ENCODE measurements around the gene HDAC4. TPM values are rescaled to one million over a fixed set of nuclear protein-coding genes. Genes with fewer than 3 reads are reported as not detected.

Gene HDAC4
- total RNA-seq, 1 donor: 28.3 TPM

- TF ChIP-seq CTCF (IDR thresholded peaks at IDR 0.05; ENCODE audit: insufficient read depth, low read length): no peak
- H3K4me3 ChIP-seq (ENCODE audit: low read depth, low read length): no peak overlapping the region
- no peak for DNase-seq (ENCODE audit: low read depth)
Measured at GRCh38 chr2:239206851-239207250, 194.0 kb downstream of the HDAC4 start.

- no peak for TF ChIP-seq CTCF (IDR thresholded peaks at IDR 0.05; ENCODE audit: insufficient read depth, low read length)
- DNase-seq (ENCODE audit: low read depth): no peak
- no peak overlapping the region for H3K4me3 ChIP-seq (ENCODE audit: low read depth, low read length)
Measured at GRCh38 chr2:239206042-239206441, 194.8 kb downstream of the HDAC4 start.

- no peak overlapping the region for H3K4me3 ChIP-seq (ENCODE audit: low read depth, low read length)
- no peak for DNase-seq (ENCODE audit: low read depth)
- TF ChIP-seq CTCF (IDR thresholded peaks at IDR 0.05; ENCODE audit: insufficient read depth, low read length): no peak
Measured at GRCh38 chr2:239204876-239205468, 195.8 kb downstream of the HDAC4 start.

GRCh38 chr2:239204136-239204875, 196.5 kb downstream of the HDAC4 start:
- TF ChIP-seq CTCF (IDR thresholded peaks at IDR 0.05; ENCODE audit: insufficient read depth, low read length): no peak
- no peak overlapping the region for H3K4me3 ChIP-seq (ENCODE audit: low read depth, low read length)
- no peak for DNase-seq (ENCODE audit: low read depth)

GRCh38 chr2:239203443-239204135, 197.2 kb downstream of the HDAC4 start:
- no peak for DNase-seq (ENCODE audit: low read depth)
- TF ChIP-seq CTCF (IDR thresholded peaks at IDR 0.05; ENCODE audit: insufficient read depth, low read length): no peak

GRCh38 chr2:239202836-239203235, 198.0 kb downstream of the HDAC4 start:
- no peak overlapping the region for H3K4me3 ChIP-seq (ENCODE audit: low read depth, low read length)
- no peak for DNase-seq (ENCODE audit: low read depth)
- TF ChIP-seq CTCF (IDR thresholded peaks at IDR 0.05; ENCODE audit: insufficient read depth, low read length): no peak

More at GRCh38 chr2:239203443-239204135, 197.2 kb downstream of the HDAC4 start:
- H3K4me3 ChIP-seq (ENCODE audit: low read depth, low read length): no peak overlapping the region

Measured in fibroblast of the aortic adventitia (primary cell).